Measurements from ENCODE around the gene REG1B.

REG1B gene

GRCh38 chr2:79116997-79117928 lies 29.5 kb upstream of the REG1B start:
- no peaks in the 10 kb centered on the region for H3K4me1 ChIP-seq (ENCODE audit: low read length)
- DNase-seq = no peak
- no peak overlapping the region for H2AFZ ChIP-seq (ENCODE audit: low read length)
- H3K36me3 ChIP-seq (replicated peaks; ENCODE audit: insufficient read depth, low read length) = no peaks in the 10 kb centered on the region
- H3K27me3 ChIP-seq (replicated peaks; ENCODE audit: insufficient read depth, low read length) = no peaks in the 10 kb centered on the region
- no peaks in the 10 kb centered on the region for H4K20me1 ChIP-seq (ENCODE audit: insufficient read depth, low read length)
- TF ChIP-seq, protein P1, sequence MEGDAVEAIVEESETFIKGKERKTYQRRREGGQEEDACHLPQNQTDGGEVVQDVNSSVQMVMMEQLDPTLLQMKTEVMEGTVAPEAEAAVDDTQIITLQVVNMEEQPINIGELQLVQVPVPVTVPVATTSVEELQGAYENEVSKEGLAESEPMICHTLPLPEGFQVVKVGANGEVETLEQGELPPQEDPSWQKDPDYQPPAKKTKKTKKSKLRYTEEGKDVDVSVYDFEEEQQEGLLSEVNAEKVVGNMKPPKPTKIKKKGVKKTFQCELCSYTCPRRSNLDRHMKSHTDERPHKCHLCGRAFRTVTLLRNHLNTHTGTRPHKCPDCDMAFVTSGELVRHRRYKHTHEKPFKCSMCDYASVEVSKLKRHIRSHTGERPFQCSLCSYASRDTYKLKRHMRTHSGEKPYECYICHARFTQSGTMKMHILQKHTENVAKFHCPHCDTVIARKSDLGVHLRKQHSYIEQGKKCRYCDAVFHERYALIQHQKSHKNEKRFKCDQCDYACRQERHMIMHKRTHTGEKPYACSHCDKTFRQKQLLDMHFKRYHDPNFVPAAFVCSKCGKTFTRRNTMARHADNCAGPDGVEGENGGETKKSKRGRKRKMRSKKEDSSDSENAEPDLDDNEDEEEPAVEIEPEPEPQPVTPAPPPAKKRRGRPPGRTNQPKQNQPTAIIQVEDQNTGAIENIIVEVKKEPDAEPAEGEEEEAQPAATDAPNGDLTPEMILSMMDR (IDR thresholded peaks at IDR 0.05; ENCODE audit: low read length) = no peak
- TF ChIP-seq EZH2 (optimal IDR thresholded peaks at IDR 0.05; ENCODE audit: low read depth, low read length) (no peak), EZH2phosphoT487 (IDR thresholded peaks at IDR 0.05; ENCODE audit: low read length) (no peak)
- H3K9me2 ChIP-seq (replicated peaks; ENCODE audit: insufficient read depth, low read length) = no peaks in the 10 kb centered on the region
- H3K9me3 ChIP-seq (replicated peaks; ENCODE audit: insufficient read depth, low read length) = no peaks in the 10 kb centered on the region
- no peaks in the 10 kb centered on the region for H3F3A ChIP-seq (ENCODE audit: insufficient read depth, low read length)
- H3K79me2 ChIP-seq (ENCODE audit: low read length) = no peaks in the 10 kb centered on the region
- no peak overlapping the region for H3K4me2 ChIP-seq (ENCODE audit: low read depth, low read length)
- no peak overlapping the region for H3K9ac ChIP-seq (ENCODE audit: low read length)
- no peak overlapping the region for H3K4me3 ChIP-seq (ENCODE audit: low read length)
- no peak overlapping the region for H3K27ac ChIP-seq (ENCODE audit: low read length)

- Histone ChIP-seq H3K79me2 (ENCODE audit: low read length) (no peaks in the 10 kb centered on the region), H3F3A (ENCODE audit: insufficient read depth, low read length) (no peaks in the 10 kb centered on the region), H3K4me1 (ENCODE audit: low read length) (no peaks in the 10 kb centered on the region), H3K36me3 (replicated peaks; ENCODE audit: insufficient read depth, low read length) (no peaks in the 10 kb centered on the region), H3K9me2 (replicated peaks; ENCODE audit: insufficient read depth, low read length) (no peaks in the 10 kb centered on the region), H2AFZ (ENCODE audit: low read length) (no peak overlapping the region), H3K27me3 (replicated peaks; ENCODE audit: insufficient read depth, low read length) (no peaks in the 10 kb centered on the region), H3K4me2 (ENCODE audit: low read depth, low read length) (no peak overlapping the region), H4K20me1 (ENCODE audit: insufficient read depth, low read length) (no peaks in the 10 kb centered on the region), H3K4me3 (ENCODE audit: low read length) (no peak overlapping the region), H3K9me3 (replicated peaks; ENCODE audit: insufficient read depth, low read length) (no peaks in the 10 kb centered on the region), H3K9ac (ENCODE audit: low read length) (no peak overlapping the region), H3K27ac (ENCODE audit: low read length) (no peak overlapping the region)
- TF ChIP-seq EZH2 (optimal IDR thresholded peaks at IDR 0.05; ENCODE audit: low read depth, low read length) = no peak
- TF ChIP-seq, protein P1 (IDR thresholded peaks at IDR 0.05; ENCODE audit: low read length) = no peak
- TF ChIP-seq EZH2phosphoT487 (IDR thresholded peaks at IDR 0.05; ENCODE audit: low read length) = no peak
- no peak for DNase-seq
Observed at GRCh38 chr2:79114797-79115494, 27.2 kb upstream of the REG1B start.

- Histone ChIP-seq H3K4me2 (ENCODE audit: low read depth, low read length) (no peak overlapping the region), H3K4me3 (ENCODE audit: low read length) (no peak overlapping the region), H3F3A (ENCODE audit: insufficient read depth, low read length) (no peaks in the 10 kb centered on the region), H3K79me2 (ENCODE audit: low read length) (no peaks in the 10 kb centered on the region), H2AFZ (ENCODE audit: low read length) (no peak overlapping the region), H3K36me3 (replicated peaks; ENCODE audit: insufficient read depth, low read length) (no peaks in the 10 kb centered on the region), H3K4me1 (ENCODE audit: low read length) (no peaks in the 10 kb centered on the region), H3K27ac (ENCODE audit: low read length) (no peak overlapping the region), H3K9me2 (replicated peaks; ENCODE audit: insufficient read depth, low read length) (no peaks in the 10 kb centered on the region), H3K27me3 (replicated peaks; ENCODE audit: insufficient read depth, low read length) (no peaks in the 10 kb centered on the region), H4K20me1 (ENCODE audit: insufficient read depth, low read length) (no peaks in the 10 kb centered on the region), H3K9ac (ENCODE audit: low read length) (no peak overlapping the region), H3K9me3 (replicated peaks; ENCODE audit: insufficient read depth, low read length) (no peaks in the 10 kb centered on the region)
- TF ChIP-seq EZH2phosphoT487 (IDR thresholded peaks at IDR 0.05; ENCODE audit: low read length) = no peak
- no peak for DNase-seq
Observed at GRCh38 chr2:79112269-79112668, 24.5 kb upstream of the REG1B start.

Measured in MM.1S (cell line).